HG02884 (cell line): ENCODE measurements around the gene DNM3.

Experiments
- ATAC-seq: cut with Tn5 transposase; IDR thresholded peaks from one replicate; pipeline ENCODE4 v1.9.1; 2021; ENCODE audit warnings: mild to moderate bottlenecking, moderate library complexity; ENCODE audit not compliant: unreplicated experiment

The DNM3 gene

GRCh38 chr1:171868217-171868803 is 27.0 kb downstream of the DNM3 start:
- ATAC-seq = no peak

GRCh38 chr1:171869097-171869496 is 27.8 kb downstream of the DNM3 start:
- ATAC-seq = no peak

GRCh38 chr1:171871848-171872247 is 30.6 kb downstream of the DNM3 start:
- no peak for ATAC-seq

- ATAC-seq = no peak
Measured at GRCh38 chr1:171872430-171872829, 31.1 kb downstream of the DNM3 start.

GRCh38 chr1:171873664-171874063 is 32.4 kb downstream of the DNM3 start:
- no peak for ATAC-seq

GRCh38 chr1:171877701-171878100 is 36.4 kb downstream of the DNM3 start:
- peak; percentile 99 for ATAC-seq

GRCh38 chr1:171879556-171879955 is 38.3 kb downstream of the DNM3 start:
- ATAC-seq = no peak

GRCh38 chr1:171881442-171881841 is 40.1 kb downstream of the DNM3 start:
- ATAC-seq = no peak

GRCh38 chr1:171883849-171884248 is 42.6 kb downstream of the DNM3 start:
- no peak for ATAC-seq

GRCh38 chr1:171884475-171884874 is 43.2 kb downstream of the DNM3 start:
- no peak for ATAC-seq

- no peak for ATAC-seq
Measured at GRCh38 chr1:171890131-171890530, 48.8 kb downstream of the DNM3 start.

GRCh38 chr1:171896936-171897703 is 55.8 kb downstream of the DNM3 start:
- no peak for ATAC-seq

GRCh38 chr1:171898941-171899340 is 57.6 kb downstream of the DNM3 start:
- no peak for ATAC-seq

- no peak for ATAC-seq
Measured at GRCh38 chr1:171899838-171900237, 58.5 kb downstream of the DNM3 start.

GRCh38 chr1:171901245-171901644 is 59.9 kb downstream of the DNM3 start:
- ATAC-seq = no peak

- ATAC-seq = no peak
Measured at GRCh38 chr1:171902527-171902926, 61.2 kb downstream of the DNM3 start.

- ATAC-seq = no peak
Measured at GRCh38 chr1:171904778-171905450, 63.6 kb downstream of the DNM3 start.

- ATAC-seq = no peak
Measured at GRCh38 chr1:171909711-171910110, 68.4 kb downstream of the DNM3 start.

- ATAC-seq = no peak
Measured at GRCh38 chr1:171910786-171911185, 69.5 kb downstream of the DNM3 start.

GRCh38 chr1:171911506-171911905 is 70.2 kb downstream of the DNM3 start:
- no peak for ATAC-seq

GRCh38 chr1:171912509-171913175 is 71.3 kb downstream of the DNM3 start:
- no peak for ATAC-seq

- ATAC-seq = no peak
Measured at GRCh38 chr1:171913385-171913784, 72.1 kb downstream of the DNM3 start.
